DND-41 (cell line): ENCODE results near the gene IVNS1ABP.

Source experiments
- CTCF ChIP-seq: IDR thresholded peaks from 2 replicates; pipeline ENCODE4 v1.5.1; 2012; ENCODE audit warnings: borderline replicate concordance, low read length, moderate library complexity, mild to moderate bottlenecking; ENCODE audit not compliant: poor library complexity, severe bottlenecking; ENCODE audit errors: extremely low read depth
- EZH2 ChIP-seq: IDR thresholded peaks from 3 replicates; pipeline ENCODE4 v1.6.1; 2012; ENCODE audit warnings: borderline replicate concordance, low read depth, mild to moderate bottlenecking, moderate library complexity, low read length, inconsistent platforms; ENCODE audit not compliant: severe bottlenecking

- TF ChIP-seq EZH2 (no peak), CTCF (no peak)
These were observed 29.6 kb downstream of the IVNS1ABP start for GRCh38 chr1:185287451-185287850.
